Stimulated activated CD8-positive, alpha-beta memory T cell treated with anti-CD3 and anti-CD28 coated beads, Interleukin-4, amount 100 ng/mL, for 24 hours (primary cell): ENCODE data around the gene FOXL3.

Experiments
- DNase-seq: peaks from one replicate; pipeline ENCODE4 v3.0.0-alpha.2; 2020; ENCODE audit warnings: low read depth

The FOXL3 gene

DNA sequence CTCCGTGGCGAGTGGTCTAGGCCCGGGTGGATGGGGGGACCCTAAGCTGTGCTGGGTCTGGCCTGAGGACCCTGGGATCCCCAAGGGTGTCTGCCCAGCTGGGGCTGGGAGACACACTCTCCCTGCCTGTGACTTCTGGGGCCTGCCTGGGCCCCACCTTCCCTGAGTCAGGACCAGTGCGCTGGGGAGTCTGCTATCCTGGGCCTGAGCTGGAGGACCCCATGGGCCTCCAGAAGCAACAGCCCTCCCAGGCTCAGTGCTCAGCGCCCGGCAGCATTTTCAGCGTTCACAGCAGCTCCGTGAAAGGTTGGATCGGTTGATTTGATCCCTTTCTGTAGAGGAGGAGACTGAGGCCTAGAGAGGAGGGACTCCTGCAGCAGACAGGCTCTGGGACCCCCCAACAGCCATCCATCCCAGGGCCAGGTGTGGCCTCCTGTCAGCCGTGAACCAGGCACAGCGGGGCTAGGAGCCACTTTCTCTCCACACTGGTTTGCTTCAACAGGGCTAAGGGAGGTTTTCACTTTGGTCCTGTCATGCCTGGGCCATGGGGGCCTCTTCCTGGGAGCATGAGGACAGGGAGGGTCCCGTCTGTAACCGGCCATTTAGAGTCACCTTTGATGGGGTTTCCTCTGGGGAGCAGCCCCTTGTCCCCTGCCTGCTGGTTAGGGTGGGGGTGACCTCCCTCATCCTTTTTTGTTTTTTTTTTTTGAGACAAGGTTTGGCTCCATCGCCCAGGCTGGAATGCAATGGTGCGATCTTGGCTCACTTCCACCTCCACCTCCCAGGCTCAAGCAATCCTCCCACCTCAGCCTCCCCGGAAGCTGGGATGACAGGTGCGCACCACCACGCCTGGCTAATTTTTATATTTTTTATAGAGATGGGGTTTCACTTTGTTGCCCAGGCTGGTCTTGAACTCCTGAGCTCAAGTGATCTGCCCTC, 12.4 kb downstream of the FOXL3 start:
- no peak for DNase-seq

DNA sequence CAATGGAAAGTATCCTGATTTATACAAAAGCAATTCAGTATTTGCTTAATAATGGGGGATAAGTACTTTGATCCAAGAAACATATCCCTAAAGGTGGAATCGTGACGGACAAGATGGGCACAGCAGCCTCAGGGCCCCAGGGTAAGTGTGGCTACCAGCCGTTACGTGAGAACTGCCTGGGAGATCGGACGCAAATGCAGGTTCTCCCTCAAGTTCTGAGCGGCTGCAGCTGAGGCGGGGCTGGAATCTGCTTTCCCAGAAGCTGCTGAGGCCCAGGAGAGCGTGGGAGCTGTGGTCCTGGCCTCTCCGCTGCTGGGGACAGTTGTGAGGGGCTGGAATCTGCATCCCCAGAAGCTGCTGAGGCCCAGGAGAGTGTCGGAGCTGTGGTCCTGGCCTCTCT, 13.5 kb downstream of the FOXL3 start:
- DNase-seq, result no peak

DNA sequence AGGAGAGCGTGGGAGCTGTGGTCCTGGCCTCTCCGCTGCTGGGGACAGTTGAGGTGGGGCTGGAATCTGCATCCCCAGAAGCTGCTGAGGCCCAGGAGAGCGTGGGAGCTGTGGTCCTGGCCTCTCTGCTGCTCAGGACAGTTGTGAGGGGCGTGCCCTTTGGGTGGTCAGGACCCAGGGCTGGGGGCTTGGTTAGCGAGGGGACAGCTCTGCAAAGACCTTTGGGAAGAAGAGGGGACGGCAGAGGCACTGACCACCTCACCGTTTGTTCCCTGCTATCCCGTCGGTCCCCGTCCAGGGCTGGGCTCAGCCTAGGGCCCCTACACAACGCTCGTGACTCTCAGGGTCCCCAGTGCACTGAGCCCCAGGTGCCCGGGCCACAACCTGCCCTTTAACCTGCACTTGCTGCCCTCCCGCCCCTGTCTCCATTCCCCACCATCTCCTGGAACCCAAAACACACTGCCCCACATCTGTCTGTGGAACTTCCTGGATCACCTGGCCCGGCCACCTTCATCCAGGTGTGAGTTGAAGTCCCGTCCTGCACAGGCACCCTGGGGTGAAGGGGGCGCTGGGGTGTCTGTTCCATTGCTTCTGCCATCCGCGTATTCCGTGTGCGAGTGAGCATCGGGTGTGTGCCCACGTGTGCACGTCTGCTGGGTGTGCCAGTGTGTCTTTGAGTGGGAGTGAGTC, 14.1 kb downstream of the FOXL3 start:
- no peak for DNase-seq

DNA sequence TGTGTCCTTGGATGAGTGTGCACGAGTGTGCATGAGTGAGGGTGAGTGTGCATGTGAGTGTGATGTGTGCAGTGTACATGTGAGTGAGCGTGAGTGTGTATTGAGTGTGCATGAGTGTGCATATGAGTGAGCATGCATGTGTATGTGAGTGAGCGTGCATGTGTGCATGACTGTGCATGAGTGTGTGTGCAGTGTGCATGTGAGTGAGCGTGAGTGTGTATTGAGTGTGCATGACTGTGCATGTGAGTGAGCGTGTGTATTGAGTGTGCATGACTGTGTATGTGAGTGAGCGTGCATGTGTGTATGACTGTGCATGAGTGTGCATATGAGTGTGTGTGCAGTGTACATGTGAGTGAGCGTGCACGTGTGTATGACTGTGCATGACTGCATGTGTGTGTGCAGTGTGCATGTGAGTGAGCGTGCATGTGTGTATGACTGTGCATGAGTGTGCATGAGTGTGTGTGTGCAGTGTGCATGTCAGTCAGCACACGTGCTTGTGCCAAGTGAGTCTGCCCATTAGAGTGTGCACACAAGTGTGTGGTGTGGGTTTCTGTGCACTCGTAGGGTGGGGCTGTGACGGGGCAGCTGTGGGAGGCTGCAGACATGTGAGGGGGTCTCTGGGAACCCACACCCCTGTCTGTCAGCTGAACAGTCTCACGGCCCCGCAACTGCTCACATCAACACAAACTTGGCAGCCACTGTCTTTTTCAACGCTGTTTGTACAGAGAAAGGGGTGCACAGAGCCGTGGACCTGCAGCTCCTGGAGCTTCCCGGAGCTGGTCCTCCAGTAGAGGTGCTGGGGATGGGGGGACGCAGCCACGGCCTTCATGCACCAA, 14.8 kb downstream of the FOXL3 start:
- DNase-seq, result no peak

DNA sequence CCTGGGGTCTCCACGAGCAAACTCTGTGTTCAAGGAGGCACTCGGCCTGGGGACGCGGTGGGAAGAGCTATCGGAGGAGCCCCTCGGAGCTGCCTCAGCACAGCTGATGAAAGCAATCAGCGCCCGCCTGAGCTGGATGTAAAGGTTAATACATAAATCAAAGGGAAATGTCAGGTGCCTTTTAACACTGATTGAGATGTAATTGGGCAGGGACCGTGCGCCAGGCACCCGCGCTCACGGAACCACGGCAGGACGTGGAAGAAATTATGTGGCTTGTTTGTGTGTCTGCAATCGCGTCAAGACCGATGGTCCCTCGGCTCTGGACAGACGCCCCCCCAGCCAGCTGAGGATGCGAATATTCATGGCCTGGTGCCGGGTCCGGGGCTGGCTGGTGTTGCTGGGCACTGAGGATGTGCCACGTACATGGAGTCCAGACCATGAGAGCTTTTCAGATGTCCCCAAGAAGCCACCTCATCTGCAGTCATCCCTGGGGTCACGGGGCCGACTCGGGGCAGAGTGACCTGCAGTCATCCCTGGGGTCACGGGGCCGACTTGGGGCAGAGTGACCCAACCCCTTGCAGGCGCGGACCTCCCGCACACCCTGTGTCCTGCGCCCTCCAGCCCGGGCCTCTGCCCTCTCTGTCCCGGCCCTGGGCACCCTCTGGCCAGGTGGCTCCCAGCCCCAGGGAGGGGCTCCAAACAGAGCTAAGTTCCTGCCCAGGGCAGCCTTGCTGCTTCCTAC, 15.6 kb downstream of the FOXL3 start:
- no peak for DNase-seq

DNA sequence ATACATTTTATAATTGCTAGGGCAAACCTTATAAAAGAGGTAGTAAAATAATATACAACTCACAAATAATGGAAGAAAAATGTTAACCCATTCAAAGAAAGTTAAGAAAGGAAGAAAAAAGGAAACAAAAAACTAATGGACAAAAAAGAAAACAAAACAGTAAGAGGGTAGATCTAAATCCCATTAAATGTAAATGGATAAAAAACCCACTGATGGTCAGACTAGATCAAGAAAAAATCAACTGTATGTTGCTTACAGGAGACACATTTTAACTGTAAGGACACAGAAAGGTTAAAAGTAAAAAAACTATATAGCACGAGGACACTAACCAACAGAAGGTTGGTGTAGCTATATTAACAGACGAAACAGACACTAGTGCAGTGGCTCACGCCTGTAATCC, 18.0 kb downstream of the FOXL3 start:
- no peak for DNase-seq

DNA sequence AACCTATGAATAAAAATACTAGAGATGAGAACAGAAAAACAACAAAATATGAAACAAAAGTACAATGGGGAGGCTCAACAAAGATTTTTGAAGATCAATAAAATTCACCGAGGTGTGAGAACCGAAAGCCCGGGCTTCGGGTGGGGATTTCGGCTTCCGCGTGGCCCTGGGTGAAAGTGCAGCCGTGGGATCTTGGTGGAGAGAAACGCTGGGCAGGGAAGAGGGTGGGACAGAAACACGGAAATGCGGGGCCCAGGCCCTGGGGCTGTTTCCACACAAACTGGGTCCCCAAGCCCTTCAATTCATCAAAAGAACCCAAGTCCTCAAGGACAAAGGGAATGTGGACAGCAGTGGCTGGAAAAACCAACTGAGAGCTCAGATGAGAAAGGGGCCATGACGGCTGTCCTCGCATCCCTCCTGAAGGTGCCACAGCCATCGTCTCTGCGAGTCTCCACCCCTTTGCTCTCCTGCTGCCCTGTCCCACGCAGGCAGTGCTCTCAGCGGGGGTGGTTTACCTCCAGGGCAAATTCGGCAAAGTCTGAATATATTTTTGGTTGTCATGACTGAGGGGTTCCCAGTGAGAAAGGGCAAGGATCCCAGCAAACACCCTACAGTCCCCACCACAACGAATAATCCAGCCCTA, 19.7 kb downstream of the FOXL3 start:
- DNase-seq, result no peak

DNA sequence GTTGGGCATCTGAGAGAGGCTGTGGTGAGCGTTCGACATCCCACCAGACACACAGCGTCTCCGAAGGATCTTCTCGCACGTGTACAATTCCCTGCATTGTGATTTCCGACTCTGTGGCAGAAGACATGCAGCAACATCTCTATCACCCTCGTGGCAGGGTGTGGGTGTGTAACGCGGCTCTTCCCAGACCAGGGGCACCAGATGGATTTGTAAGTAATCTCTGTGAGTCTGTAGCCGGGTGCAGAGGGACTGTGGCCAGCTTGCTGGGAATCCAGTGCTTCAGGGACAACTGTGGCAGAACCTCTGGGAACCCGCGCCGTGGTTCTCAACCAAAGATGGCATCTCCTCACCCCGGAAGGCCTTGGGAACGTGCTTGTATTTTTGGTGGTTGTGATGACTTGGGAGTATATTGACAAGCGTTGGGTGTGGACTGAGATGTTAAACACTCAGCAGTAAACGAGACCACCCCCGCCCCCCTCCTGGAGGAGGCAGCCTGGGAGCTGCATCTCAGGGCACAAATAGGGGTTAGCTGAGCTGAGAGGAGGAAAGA, 21.2 kb downstream of the FOXL3 start:
- no peak for DNase-seq

DNA sequence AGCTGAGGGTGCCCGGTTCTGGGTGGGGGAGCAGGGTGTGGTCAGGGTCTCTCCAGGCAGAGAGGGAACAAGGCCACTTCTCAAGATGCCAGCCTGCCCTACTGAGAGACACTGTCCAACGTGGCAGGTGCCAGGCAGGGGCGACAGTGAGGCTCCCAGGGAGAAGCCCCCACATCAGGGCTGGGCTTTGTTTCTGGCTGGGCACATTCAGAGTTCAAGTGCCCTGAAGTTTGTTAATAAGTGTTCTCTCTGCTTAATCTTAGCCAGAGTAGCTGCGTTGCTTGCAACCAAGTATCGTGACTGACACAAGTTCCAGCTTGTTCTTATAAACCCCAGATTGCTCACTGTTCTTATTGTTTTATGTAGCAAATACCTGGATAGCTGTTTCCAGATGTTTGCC, 21.8 kb downstream of the FOXL3 start:
- no peak for DNase-seq

DNA sequence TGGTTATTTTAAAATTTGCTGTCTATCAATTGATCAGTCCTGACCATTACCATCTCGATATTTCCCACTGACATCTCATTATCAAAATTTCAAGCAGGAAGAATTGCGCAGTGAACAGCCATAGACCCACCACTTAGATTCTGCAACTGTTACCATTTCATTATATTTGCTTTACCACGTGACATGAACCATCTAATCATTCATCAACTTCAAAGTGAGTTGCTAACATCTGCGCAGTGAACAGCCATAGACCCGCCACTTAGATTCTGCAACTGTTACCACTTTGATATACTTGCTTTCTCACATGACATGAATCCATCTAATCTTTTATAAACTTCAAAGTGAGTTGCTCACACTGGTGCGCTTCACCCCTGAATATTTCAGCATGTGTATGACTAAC, 22.5 kb downstream of the FOXL3 start:
- DNase-seq, result no peak

DNA sequence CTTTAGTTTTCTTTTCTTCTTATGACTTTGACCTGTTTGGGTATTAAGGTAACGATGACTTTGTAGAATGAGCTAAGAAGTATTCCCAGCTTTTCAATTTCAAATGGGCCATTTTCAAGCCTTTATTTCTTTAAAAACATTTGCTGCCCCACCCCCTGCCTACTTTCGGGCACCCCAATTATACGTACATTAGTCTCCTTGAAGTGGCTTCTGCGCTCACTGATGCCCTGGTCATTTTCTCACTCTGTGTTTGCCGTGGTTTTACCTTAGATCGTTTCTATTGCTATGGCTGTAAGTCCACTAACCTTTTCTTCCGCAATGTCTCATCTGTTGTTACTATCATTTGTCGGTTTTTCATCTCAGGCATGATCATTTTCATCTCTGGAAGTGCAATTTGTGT, 24.9 kb downstream of the FOXL3 start:
- DNase-seq, result no peak

DNA sequence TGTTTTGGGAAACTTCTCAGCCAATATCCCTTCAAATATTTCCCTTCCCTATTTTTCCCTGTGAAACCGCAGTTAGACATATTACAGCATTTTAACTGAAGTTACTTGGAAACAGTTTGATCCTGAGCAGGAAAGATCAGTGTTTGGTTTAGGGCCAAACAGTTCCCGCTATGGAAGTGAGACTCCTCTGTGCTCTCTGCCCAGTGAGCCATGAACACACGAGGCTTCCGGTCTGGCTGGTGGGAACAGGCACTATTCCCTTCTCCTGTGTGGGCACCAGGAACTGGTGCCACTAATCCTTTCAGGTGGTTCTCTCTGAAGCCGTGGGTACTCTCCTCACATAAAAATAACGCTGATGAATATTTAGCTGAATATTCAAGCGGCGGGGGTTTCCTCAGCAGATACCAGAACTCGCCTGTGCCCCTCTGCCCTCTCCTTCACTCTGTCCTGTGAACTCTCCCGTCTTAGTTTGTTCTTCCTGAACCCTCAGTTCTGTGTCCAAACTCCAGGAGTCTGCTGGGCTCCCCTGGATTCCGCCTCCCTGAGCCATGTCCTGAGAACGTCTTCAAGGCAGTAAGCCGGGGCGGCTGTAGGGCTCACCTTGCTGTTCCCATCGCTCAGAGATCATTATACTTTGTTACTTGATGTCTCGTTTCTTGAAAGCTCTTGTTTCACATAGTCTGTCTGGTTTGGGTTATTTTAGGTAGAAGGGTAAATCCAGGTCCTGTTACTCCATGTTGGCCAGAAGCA, 25.7 kb downstream of the FOXL3 start:
- DNase-seq, result no peak

DNA sequence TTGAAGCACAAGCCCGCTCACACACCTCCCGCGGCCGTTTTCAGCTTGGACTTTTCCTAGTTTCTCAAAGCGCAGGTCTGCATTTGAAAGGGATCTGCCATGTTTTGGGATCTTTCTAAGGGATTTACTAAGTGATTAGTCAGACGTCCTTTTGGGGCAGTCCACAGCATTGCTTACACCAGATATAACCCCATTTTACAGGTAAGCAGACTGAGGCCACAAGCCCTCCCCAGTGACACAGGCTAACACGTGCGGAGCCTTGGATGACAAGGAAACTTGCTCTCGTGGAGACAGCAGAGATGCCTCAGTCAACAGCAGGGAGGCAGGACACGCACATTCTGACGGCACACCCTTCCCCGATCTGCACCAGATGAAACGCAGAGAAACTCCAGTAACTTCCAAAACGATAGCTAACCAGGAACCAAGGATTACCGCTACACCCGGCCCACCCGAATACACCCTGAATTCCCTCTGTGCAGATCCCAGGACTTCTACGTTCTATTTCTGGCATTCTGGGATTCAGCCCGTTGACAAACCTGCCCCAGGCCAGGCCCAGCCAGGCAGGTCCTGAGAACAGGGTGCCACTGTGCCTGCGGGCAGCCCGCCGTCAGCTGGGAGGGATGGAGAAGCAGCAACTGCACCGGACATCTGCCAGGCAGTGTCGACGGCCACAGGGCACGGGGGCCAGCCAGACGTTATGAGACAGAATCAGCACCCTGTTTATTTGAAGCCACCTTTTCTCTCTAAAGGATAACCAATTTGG, 27.9 kb downstream of the FOXL3 start:
- DNase-seq, result no peak

DNA sequence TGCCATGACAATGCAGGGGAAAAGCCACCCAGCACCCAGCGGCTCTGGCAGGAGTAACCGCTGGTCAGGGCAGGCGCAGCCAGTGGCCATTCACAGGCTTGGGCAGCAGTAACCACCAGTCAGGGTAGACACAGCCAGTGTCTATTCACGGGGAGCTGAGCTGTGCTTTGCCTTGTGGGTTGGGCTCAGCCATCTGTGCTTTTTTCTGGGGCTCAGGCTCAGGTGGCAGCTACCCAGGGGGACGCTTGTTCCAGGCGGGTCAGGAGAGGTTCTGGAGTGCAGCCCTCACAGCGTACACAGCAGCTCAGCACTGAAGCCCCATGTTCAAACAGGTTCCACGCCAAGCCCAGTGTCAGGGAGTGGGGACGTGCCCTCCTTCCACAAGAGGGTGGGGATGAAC, 28.5 kb downstream of the FOXL3 start:
- DNase-seq, result no peak

DNA sequence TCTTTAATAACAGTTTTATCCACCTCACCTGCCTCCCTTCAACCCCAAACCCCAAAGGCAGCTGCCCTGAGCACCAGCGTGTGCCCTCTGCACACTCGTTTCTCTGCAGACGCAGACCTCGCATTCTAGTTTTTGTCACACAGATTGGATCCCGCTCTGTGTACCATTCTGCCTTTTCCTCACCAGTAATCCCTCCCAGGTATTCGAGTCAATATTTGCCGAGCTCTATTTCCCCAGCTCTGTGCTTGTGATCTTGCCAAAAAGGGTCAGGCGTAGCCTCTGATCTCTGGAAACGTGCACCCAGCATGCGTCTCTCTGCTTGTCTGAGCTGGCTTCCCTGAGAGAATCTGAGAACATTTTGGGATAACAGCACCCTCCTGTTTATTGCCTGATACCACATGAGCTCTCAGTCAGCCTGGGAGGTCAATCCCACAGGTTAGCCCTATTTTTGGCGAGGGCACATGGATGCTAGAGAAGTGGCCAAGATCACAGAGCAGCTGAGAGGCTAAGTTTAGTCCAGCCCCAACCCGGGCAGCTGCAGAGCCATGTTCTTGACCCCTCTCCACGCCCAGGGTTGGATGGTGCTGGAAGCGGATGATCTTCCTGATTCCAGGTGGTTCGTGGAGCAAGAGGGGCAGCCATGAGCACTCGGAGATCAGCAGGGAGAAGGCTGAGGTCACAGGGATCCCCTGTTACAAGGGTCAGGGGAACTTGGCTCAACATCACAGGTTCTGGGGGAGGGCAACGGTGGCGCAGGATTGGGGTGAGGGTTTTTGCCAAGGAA, 29.1 kb downstream of the FOXL3 start:
- no peak for DNase-seq

DNA sequence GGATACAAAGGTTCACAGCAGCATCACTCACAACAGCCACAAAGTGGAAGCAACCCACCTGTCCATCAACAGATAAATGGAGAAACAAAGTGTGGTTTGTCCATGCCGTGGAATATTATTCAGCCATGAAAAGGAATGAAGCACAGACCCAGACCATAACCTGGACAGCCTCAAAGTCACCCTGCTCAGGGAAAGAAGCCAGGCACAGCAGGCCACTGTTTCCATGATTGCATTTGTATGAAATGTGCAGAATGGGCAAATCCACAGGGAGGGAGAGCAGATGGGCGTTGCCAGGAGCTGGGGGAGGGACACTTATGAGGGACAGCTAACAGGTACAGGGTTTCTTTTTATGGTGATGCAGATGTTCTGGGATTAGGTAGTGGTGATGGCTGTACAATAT, 30.3 kb downstream of the FOXL3 start:
- no peak for DNase-seq

DNA sequence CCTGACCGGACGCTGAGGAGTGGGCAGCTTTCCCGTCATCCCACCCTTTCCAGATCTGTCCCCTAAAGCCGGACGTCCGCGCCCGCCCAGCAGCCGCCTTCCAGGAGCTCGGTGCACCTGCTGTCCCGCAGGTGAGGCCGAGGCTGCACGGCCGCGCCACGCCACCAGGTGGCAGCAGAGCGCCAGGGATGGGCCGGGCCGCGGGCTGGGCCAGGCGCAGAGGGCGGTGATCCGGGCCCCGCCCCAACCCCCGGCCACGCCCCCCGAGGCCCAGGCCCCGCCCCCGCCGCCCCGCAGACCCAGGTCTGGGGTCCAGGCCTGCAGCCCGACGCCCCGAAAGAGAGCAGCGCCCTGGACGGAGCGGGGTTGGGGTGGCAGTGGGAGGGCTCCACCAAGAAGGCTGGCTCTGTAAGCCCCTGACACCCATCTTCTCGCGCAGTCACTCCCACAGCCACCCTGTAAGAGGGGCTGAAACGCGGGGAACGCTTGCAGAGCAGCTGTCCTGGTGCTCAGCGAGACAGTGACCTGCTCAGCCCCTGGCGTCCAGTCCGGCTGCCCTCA, 32.2 kb downstream of the FOXL3 start:
- DNase-seq, result peak; percentile 78

DNA sequence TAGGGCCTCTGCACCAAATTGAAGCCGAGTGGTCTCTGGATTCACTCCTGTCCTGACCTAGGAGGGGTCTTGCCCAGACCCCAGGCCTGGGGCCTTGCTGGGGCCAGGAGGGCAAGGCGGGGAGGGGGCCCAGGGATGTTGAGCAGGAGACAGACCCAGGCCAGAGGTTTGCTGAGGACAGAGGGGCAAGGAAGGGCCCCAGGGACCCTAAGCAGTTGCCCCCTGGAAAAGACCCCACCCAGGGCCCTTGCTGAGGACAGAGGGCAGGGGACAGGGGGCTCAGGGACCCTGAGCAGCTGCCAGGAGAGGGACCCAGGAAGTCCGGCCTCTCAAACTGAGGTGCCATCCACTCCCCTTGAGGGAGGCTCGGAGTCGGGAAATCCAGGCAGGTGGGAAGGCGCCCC, 32.7 kb downstream of the FOXL3 start:
- no peak for DNase-seq
